GM12878 (cell line): ENCODE data around the gene FAM184B.

ENCODE experiments used
- CTCF ChIP-seq, 3 experiments: IDR thresholded peaks in 2 of 3; conservative IDR thresholded peaks in 1 of 3; 2 replicates each; pipeline ENCODE4 v1.5.1; 2011; ENCODE audit warnings: low read depth in 3 of 3, low read length in 3 of 3, mild to moderate bottlenecking in 3 of 3, control low read depth in 2 of 3, moderate library complexity in 2 of 3, inconsistent platforms in 1 of 3, mixed read lengths in 1 of 3; ENCODE audit not compliant: control insufficient read depth in 2 of 3, insufficient read depth in 1 of 3; ENCODE audit errors: extremely low read depth in 1 of 3
- PML ChIP-seq: IDR thresholded peaks from 2 replicates; pipeline ENCODE4 v1.6.1; 2012; ENCODE audit warnings: low read length, inconsistent platforms
- POLR2A ChIP-seq: IDR thresholded peaks from 2 replicates; pipeline ENCODE4 v1.6.1; 2011; ENCODE audit warnings: low read depth, mild to moderate bottlenecking, low read length
- POLR2AphosphoS5 ChIP-seq: IDR thresholded peaks from 2 replicates; pipeline ENCODE4 v1.6.1; 2011; ENCODE audit warnings: mild to moderate bottlenecking, low read length, inconsistent platforms
- RELA ChIP-seq: fragments of 450-650 bp; IDR thresholded peaks from 2 replicates; pipeline ENCODE4 v1.8.0; 2014; ENCODE audit warnings: borderline replicate concordance; ENCODE audit not compliant: partially characterized antibody

GRCh38 chr4:17809667-17810066 is 28.2 kb upstream of the FAM184B start:
- TF ChIP-seq CTCF (IDR thresholded peaks at IDR 0.05 in 2 of 3, conservative IDR thresholded peaks at IDR 0.05 in 1 of 3; ENCODE audit: control insufficient read depth in 2 of 3, extremely low read depth in 1 of 3, insufficient read depth in 1 of 3, low read depth in 3 of 3, low read length in 3 of 3), result no peak
- no peak for TF ChIP-seq PML
- no peak for TF ChIP-seq POLR2A
- no peak for TF ChIP-seq RELA
- no peak for TF ChIP-seq POLR2AphosphoS5
